Erythroblast (primary cell): ENCODE measurements around the gene KNCN.

Source experiments
- DNase-seq, 2 experiments: peaks; one replicate each; lab custom pipeline; 2025; lab: John Stamatoyannopoulos, UW
- GATA1 ChIP-seq: IDR thresholded peaks from 2 replicates; pipeline ENCODE4 v1.6.1; 2011; ENCODE audit warnings: low read depth, mild to moderate bottlenecking, control low read depth, low read length, moderate library complexity
- POLR2A ChIP-seq: IDR thresholded peaks from 2 replicates; pipeline ENCODE4 v1.6.1; 2011; ENCODE audit warnings: mild to moderate bottlenecking, low read length

Gene KNCN

GRCh38 chr1:46530311-46530710, 21.1 kb downstream of the KNCN start:
- no peak for DNase-seq
- TF ChIP-seq POLR2A (no peak), GATA1 (no peak)

- DNase-seq = no peak
- TF ChIP-seq GATA1 (no peak), POLR2A (no peak)
Measured at GRCh38 chr1:46529031-46529630, 22.3 kb downstream of the KNCN start.

- TF ChIP-seq GATA1 (no peak), POLR2A (no peak)
- no peak for DNase-seq
Measured at GRCh38 chr1:46528297-46528955, 23.0 kb downstream of the KNCN start.

- peak; percentile 75 to 87 for DNase-seq
- TF ChIP-seq GATA1 = no peak
- TF ChIP-seq POLR2A = no peak
Measured at GRCh38 chr1:46527474-46528296, 23.8 kb downstream of the KNCN start.

GRCh38 chr1:46526691-46527291, 24.7 kb downstream of the KNCN start:
- no peak for DNase-seq
- TF ChIP-seq GATA1 (no peak), POLR2A (no peak)

GRCh38 chr1:46526013-46526690, 25.3 kb downstream of the KNCN start:
- TF ChIP-seq POLR2A (no peak), GATA1 (no peak)
- DNase-seq = no peak

GRCh38 chr1:46525253-46525983, 26.0 kb downstream of the KNCN start:
- DNase-seq = no peak
- TF ChIP-seq POLR2A = no peak
- no peak for TF ChIP-seq GATA1

- DNase-seq = no peak
- TF ChIP-seq POLR2A (no peak), GATA1 (no peak)
Measured at GRCh38 chr1:46524843-46525242, 26.6 kb downstream of the KNCN start.

GRCh38 chr1:46523496-46524353, 27.7 kb downstream of the KNCN start:
- DNase-seq = peak; percentile 32 to 33
- TF ChIP-seq GATA1 (no peak), POLR2A (no peak)

- peak in 1 of 2 experiments; percentile 47 for DNase-seq
- no peak for TF ChIP-seq POLR2A
- TF ChIP-seq GATA1 = no peak
Measured at GRCh38 chr1:46522969-46523320, 28.5 kb downstream of the KNCN start.

- no peak for TF ChIP-seq GATA1
- no peak for TF ChIP-seq POLR2A
Measured at GRCh38 chr1:46522184-46522968, 29.1 kb downstream of the KNCN start.

More at GRCh38 chr1:46522184-46522968, 29.1 kb downstream of the KNCN start:
- peak; percentile 87 to 91 for DNase-seq
